ENCODE measurements around the gene SOCS7.
"Not testable (repeated sequence)": the region's sequence is repeated elsewhere in the genome, so short reads cannot be mapped to it uniquely, and the experiment has no call there.

SOCS7 gene

GRCh38 chr17:38430822-38431221 lies 79.2 kb downstream of the SOCS7 start:
- DNase-seq (ENCODE audit: low read depth), result no peak
- H3K4me3 ChIP-seq (ENCODE audit: low read depth, low read length), result no peak overlapping the region

- DNase-seq (ENCODE audit: low read depth), result no peak
- no peak overlapping the region for H3K4me3 ChIP-seq (ENCODE audit: low read depth, low read length)
These were observed 79.9 kb downstream of the SOCS7 start for GRCh38 chr17:38431346-38432145.

- no peak overlapping the region for H3K4me3 ChIP-seq (ENCODE audit: low read depth, low read length)
- DNase-seq (ENCODE audit: low read depth), result no peak
These were observed 82.6 kb downstream of the SOCS7 start for GRCh38 chr17:38434178-38434665.

- DNase-seq (ENCODE audit: low read depth), result no peak
- H3K4me3 ChIP-seq (ENCODE audit: low read depth, low read length), result no peak overlapping the region
These were observed 84.2 kb downstream of the SOCS7 start for GRCh38 chr17:38435795-38436194.

- no peak for DNase-seq (ENCODE audit: low read depth)
These were observed 84.7 kb downstream of the SOCS7 start for GRCh38 chr17:38436386-38436785.

GRCh38 chr17:38437313-38437712 lies 85.7 kb downstream of the SOCS7 start:
- DNase-seq (ENCODE audit: low read depth); H3K4me3 ChIP-seq (ENCODE audit: low read depth, low read length): not testable (repeated sequence)

More at GRCh38 chr17:38436386-38436785, 84.7 kb downstream of the SOCS7 start:
- H3K4me3 ChIP-seq (ENCODE audit: low read depth, low read length), result no peak overlapping the region

- DNase-seq (ENCODE audit: low read depth), result no peak
- H3K4me3 ChIP-seq (ENCODE audit: low read depth, low read length), result no peak overlapping the region
These were observed 87.8 kb downstream of the SOCS7 start for GRCh38 chr17:38439436-38439835.

- no peak overlapping the region for H3K4me3 ChIP-seq (ENCODE audit: low read depth, low read length)
- DNase-seq (ENCODE audit: low read depth), result no peak
These were observed 89.2 kb downstream of the SOCS7 start for GRCh38 chr17:38440614-38441397.

GRCh38 chr17:38441429-38442061 lies 89.9 kb downstream of the SOCS7 start:
- H3K4me3 ChIP-seq (ENCODE audit: low read depth, low read length), result no peak overlapping the region
- DNase-seq (ENCODE audit: low read depth), result no peak

GRCh38 chr17:38442548-38442947 lies 90.9 kb downstream of the SOCS7 start:
- DNase-seq (ENCODE audit: low read depth), result no peak
- H3K4me3 ChIP-seq (ENCODE audit: low read depth, low read length), result no peak overlapping the region

- no peak overlapping the region for H3K4me3 ChIP-seq (ENCODE audit: low read depth, low read length)
- DNase-seq (ENCODE audit: low read depth), result no peak
These were observed 91.8 kb downstream of the SOCS7 start for GRCh38 chr17:38443356-38444031.

GRCh38 chr17:38444151-38444550 lies 92.5 kb downstream of the SOCS7 start:
- no peak for DNase-seq (ENCODE audit: low read depth)
- no peak overlapping the region for H3K4me3 ChIP-seq (ENCODE audit: low read depth, low read length)

- no peak for DNase-seq (ENCODE audit: low read depth)
These were observed 96.0 kb downstream of the SOCS7 start for GRCh38 chr17:38447502-38448085.

GRCh38 chr17:38448208-38448771 lies 96.6 kb downstream of the SOCS7 start:
- no peak for DNase-seq (ENCODE audit: low read depth)
- no peak overlapping the region for H3K4me3 ChIP-seq (ENCODE audit: low read depth, low read length)

More at GRCh38 chr17:38447502-38448085, 96.0 kb downstream of the SOCS7 start:
- no peak overlapping the region for H3K4me3 ChIP-seq (ENCODE audit: low read depth, low read length)

- no peak overlapping the region for H3K4me3 ChIP-seq (ENCODE audit: low read depth, low read length)
- no peak for DNase-seq (ENCODE audit: low read depth)
These were observed 97.7 kb downstream of the SOCS7 start for GRCh38 chr17:38449364-38449763.

- no peak for DNase-seq (ENCODE audit: low read depth)
- peak overlapping the region; percentile 43 for H3K4me3 ChIP-seq (ENCODE audit: low read depth, low read length)
These were observed 98.9 kb downstream of the SOCS7 start for GRCh38 chr17:38450557-38451029.

GRCh38 chr17:38451030-38451839 lies 99.6 kb downstream of the SOCS7 start:
- no peak for DNase-seq (ENCODE audit: low read depth)
- H3K4me3 ChIP-seq (ENCODE audit: low read depth, low read length), result peak overlapping the region; percentile 43

Measured in skeletal muscle cell (primary cell).